Neuron (in vitro differentiated cells): ENCODE measurements around the gene PLXNB1.
A peak's percentile ranks its signal among the peaks of the same experiment; 100 is the strongest.
"Not testable (repeated sequence)": the region's sequence is repeated elsewhere in the genome, so short reads cannot be mapped to it uniquely, and the experiment has no call there.

Source experiments
- H2AFZ ChIP-seq: one replicate; pipeline ENCODE4 v1.6.1; 2013; ENCODE audit warnings: low read depth, mild to moderate bottlenecking, inconsistent platforms, low read length, moderate library complexity
- H3K27me3 ChIP-seq: one replicate; pipeline ENCODE4 v1.6.1; 2013; ENCODE audit warnings: low read length; ENCODE audit not compliant: insufficient read depth
- H3K36me3 ChIP-seq: one replicate; pipeline ENCODE4 v1.6.1; 2013; ENCODE audit warnings: low read length; ENCODE audit not compliant: insufficient read depth
- H3K4me1 ChIP-seq: one replicate; pipeline ENCODE4 v1.6.1; 2013; ENCODE audit warnings: low read length; ENCODE audit not compliant: insufficient read depth
- H3K4me3 ChIP-seq: 2 replicates; pipeline ENCODE4 v1.5.1; 2013; ENCODE audit warnings: mild to moderate bottlenecking, low read length, moderate library complexity
- H3K9me3 ChIP-seq: one replicate; pipeline ENCODE4 v1.6.1; 2013; ENCODE audit warnings: low read length

Gene PLXNB1

DNA sequence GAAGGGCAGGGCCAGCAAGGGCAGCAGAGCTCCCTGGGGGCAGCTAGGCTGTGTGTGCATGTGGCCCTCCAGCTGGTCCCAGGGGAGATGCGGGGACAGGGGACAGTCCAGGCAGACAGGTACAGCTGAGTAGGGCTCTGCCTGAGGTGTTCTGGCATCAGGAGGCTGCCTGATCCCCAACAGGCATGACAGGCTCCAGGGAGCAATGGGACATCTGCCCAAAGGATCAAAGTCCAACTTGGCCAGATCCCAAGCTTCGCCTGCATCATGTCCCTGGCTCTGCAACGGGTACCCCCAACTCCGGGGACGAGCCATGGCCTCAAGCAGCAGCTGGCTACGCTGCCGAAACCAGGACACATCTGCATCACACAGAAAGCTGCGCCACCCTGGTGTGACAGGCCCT, 38.4 kb upstream of the PLXNB1 start:
- H2AFZ ChIP-seq: no peak overlapping the region
- H3K27me3 ChIP-seq: no peaks in the 10 kb centered on the region
- H3K4me1 ChIP-seq: peaks cover 34% of the 10 kb centered on the region
- H3K36me3 ChIP-seq: peaks cover 38% of the 10 kb centered on the region
- H3K4me3 ChIP-seq: no peak overlapping the region
- no peaks in the 10 kb centered on the region for H3K9me3 ChIP-seq

DNA sequence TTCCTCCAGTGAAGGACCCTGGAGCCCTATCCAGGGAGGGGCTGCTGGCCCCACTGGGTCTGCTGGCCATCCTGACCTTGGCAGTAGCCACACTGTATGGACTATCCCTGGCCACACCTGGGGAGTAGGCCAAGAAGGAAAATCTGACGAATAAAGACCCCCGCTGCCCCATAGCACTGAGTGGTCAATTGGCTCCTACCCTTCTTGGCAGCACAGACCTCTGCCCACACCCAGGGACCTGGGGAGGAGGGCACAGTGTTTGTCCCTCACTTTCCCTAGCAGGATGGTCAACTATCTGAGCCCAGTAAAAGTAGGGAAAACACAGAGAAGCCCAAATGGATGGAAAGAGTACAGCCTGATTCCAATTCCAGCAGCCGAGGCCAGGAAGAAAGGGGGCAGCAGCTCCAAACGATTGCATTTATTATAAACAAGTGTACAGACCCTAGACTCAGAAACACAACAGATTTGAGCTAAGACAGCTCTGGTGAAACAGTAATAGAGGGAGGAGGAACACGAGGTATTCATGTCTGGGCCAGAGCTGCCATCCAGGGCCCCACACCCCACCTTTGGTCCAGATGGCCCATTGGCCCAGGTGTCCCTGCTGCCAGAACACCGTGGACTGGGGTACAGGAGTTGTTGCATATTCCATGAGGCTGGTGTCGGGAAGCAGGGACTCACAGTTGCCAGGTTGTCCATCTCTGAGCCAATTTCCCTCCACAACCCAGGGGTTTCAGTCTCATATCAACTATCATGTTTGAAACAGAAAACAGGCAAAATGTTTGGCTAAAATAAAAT, 37.8 kb upstream of the PLXNB1 start:
- H2AFZ ChIP-seq: no peak overlapping the region
- H3K36me3 ChIP-seq: peaks cover 38% of the 10 kb centered on the region
- H3K27me3 ChIP-seq: no peaks in the 10 kb centered on the region
- H3K9me3 ChIP-seq: no peaks in the 10 kb centered on the region
- no peak overlapping the region for H3K4me3 ChIP-seq
- peaks cover 32% of the 10 kb centered on the region for H3K4me1 ChIP-seq

DNA sequence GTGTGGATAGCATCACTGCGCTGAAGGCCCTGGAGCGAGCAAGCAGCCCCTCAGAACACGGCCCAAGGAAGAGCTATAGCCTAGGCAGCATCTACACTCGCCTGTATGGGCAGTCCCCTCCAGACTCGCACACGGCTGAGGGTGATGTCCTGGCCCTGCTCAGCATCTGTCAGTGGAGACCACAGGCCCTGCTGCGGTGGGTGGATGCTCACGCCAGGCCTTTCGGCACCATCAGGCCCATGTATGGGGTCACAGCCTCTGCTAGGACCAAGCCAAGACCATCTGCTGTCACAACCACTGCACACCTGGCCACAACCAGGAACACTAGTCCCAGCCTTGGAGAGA, 37.2 kb upstream of the PLXNB1 start:
- Histone ChIP-seq H3K9me3 (no peaks in the 10 kb centered on the region), H3K4me1 (peaks cover 32% of the 10 kb centered on the region), H3K27me3 (no peaks in the 10 kb centered on the region), H3K4me3 (peak overlapping the region; percentile 42), H2AFZ (no peak overlapping the region), H3K36me3 (peaks cover 38% of the 10 kb centered on the region)

DNA sequence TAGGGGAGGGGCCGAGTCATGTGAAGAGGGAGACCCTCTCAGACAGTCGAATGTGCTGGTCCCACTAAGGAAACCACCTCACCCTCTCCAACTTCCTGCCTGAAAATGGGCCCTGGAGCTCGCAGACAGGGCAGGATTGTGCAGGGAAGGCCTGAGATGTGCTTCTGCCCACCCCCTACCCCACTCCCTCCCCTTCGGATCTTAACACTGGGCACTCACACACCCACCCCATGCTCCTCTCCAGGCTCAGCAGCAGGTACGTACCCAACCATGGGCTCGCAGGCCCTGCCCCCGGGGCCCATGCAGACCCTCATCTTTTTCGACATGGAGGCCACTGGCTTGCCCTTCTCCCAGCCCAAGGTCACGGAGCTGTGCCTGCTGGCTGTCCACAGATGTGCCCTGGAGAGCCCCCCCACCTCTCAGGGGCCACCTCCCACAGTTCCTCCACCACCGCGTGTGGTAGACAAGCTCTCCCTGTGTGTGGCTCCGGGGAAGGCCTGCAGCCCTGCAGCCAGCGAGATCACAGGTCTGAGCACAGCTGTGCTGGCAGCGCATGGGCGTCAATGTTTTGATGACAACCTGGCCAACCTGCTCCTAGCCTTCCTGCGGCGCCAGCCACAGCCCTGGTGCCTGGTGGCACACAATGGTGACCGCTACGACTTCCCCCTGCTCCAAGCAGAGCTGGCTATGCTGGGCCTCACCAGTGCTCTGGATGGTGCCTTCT, 36.7 kb upstream of the PLXNB1 start:
- H3K4me3 ChIP-seq: peak overlapping the region; percentile 42
- no peaks in the 10 kb centered on the region for H3K9me3 ChIP-seq
- no peaks in the 10 kb centered on the region for H3K27me3 ChIP-seq
- no peak overlapping the region for H2AFZ ChIP-seq
- peaks cover 32% of the 10 kb centered on the region for H3K4me1 ChIP-seq
- H3K36me3 ChIP-seq: peaks cover 38% of the 10 kb centered on the region

DNA sequence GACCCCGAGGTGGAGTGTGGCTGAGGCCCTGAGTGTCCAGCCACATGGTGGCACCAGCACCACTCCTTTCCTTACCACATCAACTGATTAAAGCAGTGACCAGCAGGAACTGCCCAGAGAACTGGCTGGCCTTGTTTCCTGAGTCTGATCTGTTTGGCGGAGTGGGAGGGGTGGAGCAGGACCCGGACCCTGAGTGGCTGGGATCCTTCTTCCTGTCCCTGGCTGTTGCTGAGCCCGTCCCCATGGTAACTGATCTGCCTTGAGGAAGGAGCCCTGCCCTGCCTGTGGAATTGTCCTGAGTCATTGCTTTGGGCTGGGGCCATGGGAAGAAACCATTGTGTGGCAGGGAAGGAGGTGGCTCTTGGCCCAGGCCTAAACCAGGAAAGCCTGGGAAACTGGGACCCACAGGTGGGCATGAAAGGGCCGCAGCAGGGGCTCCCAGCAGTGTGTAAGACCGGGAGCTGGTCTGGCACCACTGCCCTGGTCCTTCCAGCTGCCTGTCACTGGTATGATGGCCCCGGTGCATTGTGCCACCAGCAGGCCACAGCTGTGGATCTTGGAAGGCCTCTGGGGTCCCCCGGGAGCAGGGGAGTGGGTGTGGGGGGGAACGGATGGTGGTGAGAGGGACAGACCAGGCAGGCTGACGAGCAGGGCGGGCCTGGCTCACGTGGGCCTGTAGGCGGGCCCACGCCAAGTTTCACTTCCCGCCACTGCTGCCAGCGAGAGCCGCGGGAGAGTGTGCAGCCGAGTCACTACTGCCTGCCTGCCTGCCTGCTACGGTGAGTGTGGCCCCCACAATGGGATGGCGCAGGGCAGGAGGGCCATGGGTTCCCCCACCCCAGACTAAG, 35.9 kb upstream of the PLXNB1 start:
- H3K4me3 ChIP-seq: peak overlapping the region; percentile 42
- no peaks in the 10 kb centered on the region for H3K27me3 ChIP-seq
- H3K4me1 ChIP-seq: peaks cover 32% of the 10 kb centered on the region
- no peak overlapping the region for H2AFZ ChIP-seq
- H3K9me3 ChIP-seq: no peaks in the 10 kb centered on the region
- peaks cover 46% of the 10 kb centered on the region for H3K36me3 ChIP-seq

DNA sequence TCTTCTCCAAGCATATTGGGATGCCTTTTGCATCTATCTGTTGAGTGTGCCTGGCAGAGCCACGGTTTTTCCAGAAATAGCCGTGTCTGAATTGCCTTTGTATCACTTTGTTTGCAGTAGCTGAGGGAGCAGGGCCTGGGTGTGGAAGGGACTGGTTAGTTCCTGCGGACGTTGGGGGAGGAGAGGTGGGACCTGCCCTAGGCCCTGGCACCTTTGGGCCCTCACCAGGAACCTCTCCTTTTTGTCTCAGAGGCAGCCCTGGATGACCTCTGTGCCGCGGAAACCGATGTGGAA, 35.3 kb upstream of the PLXNB1 start:
- H3K9me3 ChIP-seq: no peaks in the 10 kb centered on the region
- no peaks in the 10 kb centered on the region for H3K27me3 ChIP-seq
- H2AFZ ChIP-seq: no peak overlapping the region
- H3K36me3 ChIP-seq: peaks cover 51% of the 10 kb centered on the region
- H3K4me1 ChIP-seq: peaks cover 32% of the 10 kb centered on the region
- H3K4me3 ChIP-seq: no peak overlapping the region

DNA sequence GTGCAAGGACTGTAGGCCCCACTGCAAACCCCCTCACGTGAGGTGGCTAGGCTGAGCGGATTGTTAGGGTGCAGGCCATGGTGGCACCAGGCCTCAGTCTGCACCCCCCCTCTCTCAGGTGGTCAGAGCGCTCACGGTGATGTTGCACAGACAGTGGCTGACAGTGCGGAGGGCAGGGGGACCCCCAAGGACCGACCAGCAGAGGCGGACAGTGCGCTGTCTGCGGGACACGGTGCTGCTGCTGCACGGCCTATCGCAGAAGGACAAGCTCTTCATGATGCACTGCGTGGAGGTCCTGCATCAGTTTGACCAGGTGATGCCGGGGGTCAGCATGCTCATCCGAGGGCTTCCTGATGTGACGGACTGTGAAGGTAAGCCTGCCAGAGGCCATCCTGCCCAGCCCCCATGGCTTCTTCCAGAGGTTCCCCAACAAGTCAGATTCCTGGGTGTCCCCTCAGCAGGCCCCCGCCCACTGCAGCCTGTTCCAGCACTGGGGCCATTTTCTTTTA, 34.9 kb upstream of the PLXNB1 start:
- H3K36me3 ChIP-seq: peaks cover 53% of the 10 kb centered on the region
- H3K4me3 ChIP-seq: no peak overlapping the region
- no peaks in the 10 kb centered on the region for H3K27me3 ChIP-seq
- H3K4me1 ChIP-seq: peaks cover 28% of the 10 kb centered on the region
- H2AFZ ChIP-seq: no peak overlapping the region
- no peaks in the 10 kb centered on the region for H3K9me3 ChIP-seq

DNA sequence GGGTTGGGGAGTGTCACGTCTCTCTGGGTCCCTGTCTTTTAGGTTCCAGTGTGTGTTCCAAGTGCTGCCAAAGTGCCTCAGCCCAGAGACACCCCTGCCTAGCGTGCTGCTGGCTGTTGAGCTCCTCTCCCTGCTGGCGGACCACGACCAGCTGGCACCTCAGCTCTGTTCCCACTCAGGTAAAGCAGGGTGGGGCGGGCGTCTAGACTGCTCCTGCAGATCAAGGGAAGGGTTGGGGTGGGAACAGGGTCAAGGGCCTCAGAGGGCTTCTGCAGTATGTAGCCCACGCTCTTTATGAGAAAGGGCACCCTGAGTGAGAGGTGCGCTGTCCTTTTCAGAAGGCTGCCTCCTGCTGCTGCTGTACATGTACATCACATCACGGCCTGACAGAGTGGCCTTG, 33.8 kb upstream of the PLXNB1 start:
- Histone ChIP-seq H3K4me1 (peaks cover 28% of the 10 kb centered on the region), H2AFZ (no peak overlapping the region), H3K4me3 (no peak overlapping the region), H3K36me3 (peaks cover 53% of the 10 kb centered on the region), H3K27me3 (no peaks in the 10 kb centered on the region), H3K9me3 (no peaks in the 10 kb centered on the region)

DNA sequence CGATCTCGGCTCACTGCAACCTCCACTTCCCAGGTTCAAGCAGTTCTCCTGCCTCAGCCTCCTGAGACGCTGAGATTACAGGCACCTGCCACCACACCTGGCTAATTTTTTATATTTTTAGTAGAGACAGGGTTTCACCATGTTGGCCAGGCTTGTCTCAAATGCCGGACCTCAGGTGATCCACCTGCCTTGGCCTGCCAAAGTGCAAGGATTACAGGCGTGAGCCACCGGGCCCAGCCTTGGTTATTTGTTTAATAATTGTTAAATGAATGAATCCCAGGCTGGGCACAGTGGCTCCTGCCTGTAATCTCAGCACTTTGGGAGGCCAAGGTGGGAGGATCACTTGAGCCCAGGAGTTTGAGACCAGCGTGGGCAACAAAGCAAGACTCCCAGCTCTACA, 31.9 kb upstream of the PLXNB1 start:
- not testable (repeated sequence) for H3K27me3 ChIP-seq, H3K4me3 ChIP-seq, H2AFZ ChIP-seq, H3K9me3 ChIP-seq
- H3K4me1 ChIP-seq: peaks cover 18% of the 10 kb centered on the region
- peaks cover 45% of the 10 kb centered on the region for H3K36me3 ChIP-seq

DNA sequence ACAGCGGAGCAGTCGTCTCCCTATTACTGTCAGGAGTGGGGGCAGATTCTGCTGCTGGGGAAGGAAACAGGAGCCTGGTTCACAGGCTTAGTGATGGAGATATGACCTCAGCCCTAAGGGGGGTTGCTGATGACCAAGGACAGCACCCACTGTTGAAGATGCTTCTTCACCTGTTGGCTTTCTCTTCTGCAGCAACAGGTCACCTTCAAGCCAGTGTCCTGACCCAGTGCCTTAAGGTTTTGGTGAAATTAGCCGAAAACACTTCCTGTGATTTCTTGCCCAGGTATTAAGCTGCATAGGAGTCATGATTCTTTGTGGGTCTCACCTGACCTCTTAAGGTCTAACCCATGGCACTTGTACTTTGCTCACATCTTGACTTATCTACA, 30.6 kb upstream of the PLXNB1 start:
- Histone ChIP-seq H3K4me3 (no peak overlapping the region), H3K36me3 (peaks cover 51% of the 10 kb centered on the region), H2AFZ (no peak overlapping the region), H3K9me3 (no peaks in the 10 kb centered on the region), H3K27me3 (no peaks in the 10 kb centered on the region), H3K4me1 (peaks cover 8% of the 10 kb centered on the region)

DNA sequence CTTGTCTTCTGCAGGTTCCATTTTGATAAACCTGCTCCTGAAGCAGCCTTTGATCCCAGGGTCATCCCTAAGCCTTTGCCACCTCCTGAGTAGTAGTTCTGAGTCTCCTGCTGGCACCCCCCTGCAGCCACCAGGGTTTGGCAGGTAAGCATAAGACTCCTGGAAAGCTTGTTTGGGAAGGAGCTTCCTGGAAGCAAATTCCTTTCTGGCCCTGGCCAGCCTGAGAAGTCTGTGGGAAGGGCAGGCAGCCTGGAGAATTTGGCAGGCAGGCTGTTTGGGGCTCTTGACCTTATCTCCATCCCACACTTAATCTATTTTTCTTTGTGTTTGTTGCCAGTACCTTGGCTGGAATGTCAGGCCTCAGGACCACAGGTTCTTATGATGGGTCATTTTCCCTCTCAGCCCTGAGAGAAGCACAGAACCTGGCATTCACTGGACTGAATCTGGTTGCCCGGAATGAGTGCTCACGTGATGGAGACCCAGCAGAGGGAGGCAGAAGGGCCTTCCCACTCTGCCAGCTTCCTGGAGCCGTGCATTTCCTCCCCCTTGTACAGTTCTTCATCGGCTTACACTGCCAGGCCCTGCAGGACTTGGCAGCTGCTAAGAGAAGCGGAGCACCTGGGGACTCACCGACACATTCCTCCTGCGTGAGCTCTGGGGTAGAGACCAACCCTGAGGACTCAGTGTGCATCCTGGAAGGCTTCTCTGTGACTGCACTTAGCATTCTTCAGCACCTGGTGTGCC, 30.1 kb upstream of the PLXNB1 start:
- Histone ChIP-seq H3K4me3 (no peak overlapping the region), H3K4me1 (peaks cover 4% of the 10 kb centered on the region), H3K36me3 (peaks cover 55% of the 10 kb centered on the region), H3K9me3 (no peaks in the 10 kb centered on the region), H2AFZ (no peak overlapping the region), H3K27me3 (no peaks in the 10 kb centered on the region)

DNA sequence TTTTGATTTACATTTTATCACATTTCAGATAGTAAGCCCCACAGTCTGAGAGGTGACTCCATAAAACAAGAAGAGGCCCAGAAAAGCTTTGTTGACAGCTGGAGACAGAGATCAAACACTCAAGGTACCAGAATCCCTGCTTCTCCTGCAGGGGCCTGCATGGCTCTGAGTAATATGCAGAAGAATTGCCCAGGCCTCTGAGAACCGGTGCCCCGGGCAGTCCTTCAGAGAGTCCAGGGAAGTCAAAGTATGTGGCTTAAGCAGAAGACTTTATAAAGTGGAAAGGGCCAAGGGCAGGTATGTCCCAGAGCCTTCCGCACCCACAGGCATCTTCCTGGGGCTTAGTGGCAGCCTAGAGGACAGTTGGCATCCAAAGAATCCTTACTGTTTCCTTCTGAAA, 29.4 kb upstream of the PLXNB1 start:
- Histone ChIP-seq H3K27me3 (no peaks in the 10 kb centered on the region), H3K4me3 (no peak overlapping the region), H2AFZ (no peak overlapping the region), H3K4me1 (no peaks in the 10 kb centered on the region), H3K9me3 (no peaks in the 10 kb centered on the region), H3K36me3 (peaks cover 59% of the 10 kb centered on the region)
